HG02884 (cell line): ENCODE measurements around the gene SELENON.

Experiments
- ATAC-seq: cut with Tn5 transposase; IDR thresholded peaks from one replicate; pipeline ENCODE4 v1.9.1; 2021; ENCODE audit warnings: mild to moderate bottlenecking, moderate library complexity; ENCODE audit not compliant: unreplicated experiment

Gene SELENON

DNA sequence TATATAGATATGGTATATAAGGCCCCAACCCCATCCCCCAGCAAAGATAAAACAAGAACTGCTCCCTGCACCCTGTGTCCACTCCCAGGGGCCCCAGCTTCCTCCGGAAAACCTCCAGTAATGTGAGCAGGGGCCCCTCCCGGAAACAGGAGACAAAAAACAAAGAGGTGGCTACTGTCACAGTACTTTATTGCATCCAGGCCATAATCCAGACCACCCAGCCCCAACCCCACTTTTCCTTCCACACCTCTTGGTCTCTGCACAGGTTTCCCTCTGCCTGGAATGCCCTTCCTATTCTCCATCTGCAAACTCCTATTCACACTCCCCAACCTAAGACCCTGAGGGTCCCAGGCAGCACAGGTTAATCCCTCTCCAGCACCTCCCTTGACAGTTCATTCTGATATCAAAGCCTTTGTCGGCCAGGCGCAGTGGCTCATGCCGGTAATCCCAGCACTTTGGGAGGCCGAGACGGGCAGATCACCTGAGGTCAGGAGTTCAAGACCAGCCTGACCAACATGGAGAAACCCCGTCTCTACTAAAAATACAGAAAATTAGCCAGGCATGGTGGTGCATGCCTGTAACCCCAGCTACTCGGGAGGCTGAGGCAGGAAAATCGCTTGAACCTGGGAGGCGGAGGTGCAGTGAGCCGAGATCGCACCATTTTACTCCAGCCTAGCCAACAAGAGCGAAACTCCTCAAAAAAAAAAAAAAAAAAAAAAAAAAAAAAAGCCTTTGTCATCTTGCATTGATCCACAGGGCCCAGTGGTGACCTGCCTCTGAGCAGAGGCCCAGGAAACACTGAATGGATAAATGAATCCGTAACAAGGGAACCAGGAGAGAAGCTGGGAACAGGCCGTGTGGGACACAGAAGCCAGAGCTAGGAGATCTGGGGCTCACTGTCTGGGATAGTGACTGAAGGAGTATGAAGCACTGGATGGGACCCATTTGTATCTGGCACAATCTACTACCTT lies 61.6 kb downstream of the SELENON start:
- ATAC-seq: no peak

DNA sequence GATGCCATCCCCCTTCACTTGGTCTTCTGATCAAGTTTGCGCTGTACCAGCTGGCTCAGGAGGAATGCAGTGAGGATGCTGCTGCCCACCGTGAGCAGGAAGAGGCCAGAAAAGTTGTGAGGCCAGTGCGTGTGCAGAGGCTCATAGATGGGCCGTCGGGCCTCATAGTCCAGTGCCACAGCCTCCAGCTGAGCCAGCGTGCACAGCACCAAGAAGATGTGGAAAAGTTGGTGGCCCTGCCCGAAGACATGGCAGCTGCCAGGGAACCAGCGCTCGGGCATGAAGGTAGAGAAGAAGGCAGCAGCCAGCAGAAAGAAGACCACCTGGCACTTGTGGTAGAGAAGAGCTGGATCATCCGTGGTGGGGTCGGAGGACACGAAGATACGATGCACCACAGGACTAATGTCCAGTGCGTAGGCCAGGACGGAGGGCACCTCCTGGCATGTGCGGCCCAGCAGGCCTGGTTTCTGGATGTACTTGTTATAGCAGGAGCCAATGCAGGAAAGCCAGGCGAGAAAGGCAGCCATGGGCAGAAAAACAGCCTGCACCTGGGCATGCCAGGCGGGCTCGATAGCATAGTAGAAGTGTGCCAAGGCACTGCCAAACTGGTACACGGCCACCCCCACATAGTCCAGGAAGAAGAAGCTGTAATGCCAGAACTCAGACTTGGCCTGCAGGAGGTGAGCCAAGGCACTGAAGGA lies 62.9 kb downstream of the SELENON start:
- no peak for ATAC-seq

DNA sequence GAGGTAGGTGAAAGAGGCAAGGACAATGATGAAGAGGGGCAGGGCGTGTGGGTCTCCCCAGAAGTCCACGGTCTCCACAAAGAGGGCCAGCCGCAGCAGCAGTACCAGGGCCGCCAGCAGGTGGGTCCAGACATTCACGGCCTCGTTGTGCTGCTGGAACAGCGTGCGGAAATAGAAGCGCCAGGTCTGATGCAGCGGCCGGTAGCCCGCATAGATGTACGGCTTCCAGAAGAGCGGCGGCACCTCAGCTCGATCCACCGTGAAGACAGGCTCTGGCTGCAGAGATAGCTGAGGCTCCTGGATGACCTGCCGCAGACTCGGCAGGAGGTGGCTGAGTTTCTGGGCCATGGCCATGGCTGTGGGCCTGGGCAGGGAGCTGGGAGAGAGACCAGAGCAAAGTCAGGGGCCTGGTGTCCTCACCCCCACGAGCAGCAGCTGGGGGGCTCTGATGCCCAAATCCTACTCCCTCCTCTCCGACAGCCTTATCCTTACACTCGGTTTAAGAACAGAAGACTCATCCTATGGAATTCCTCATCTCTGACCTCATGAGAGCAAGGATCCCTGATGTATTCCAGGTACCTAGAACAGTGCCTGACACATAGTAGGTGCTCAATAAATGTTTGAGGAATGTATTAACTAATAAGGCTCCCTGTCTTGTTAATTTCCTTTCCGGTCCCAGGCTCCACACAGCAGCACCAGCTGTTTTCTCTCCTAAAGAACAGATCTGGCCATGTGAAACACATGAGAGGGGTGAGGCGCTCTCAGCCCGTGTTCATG lies 63.7 kb downstream of the SELENON start:
- no peak for ATAC-seq

DNA sequence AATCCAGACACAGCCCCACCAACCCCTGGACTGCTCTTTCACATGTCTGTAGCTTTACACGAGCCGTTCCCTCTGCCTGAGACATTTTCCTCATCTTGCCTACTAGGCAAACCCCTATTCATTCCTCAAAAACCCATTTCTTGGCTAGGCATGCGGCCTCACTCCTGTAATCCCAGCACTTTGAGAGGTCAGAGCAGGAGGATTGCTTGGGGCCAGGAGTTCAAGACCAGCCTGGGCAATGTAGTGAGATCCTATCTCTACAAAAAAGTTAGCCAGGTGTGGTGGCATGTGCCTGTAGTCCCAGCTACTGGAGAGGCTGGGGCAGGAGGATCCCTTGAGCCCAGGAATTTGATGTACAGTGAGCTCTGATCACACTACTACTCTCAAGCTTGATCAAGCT lies 64.4 kb downstream of the SELENON start:
- no peak for ATAC-seq

DNA sequence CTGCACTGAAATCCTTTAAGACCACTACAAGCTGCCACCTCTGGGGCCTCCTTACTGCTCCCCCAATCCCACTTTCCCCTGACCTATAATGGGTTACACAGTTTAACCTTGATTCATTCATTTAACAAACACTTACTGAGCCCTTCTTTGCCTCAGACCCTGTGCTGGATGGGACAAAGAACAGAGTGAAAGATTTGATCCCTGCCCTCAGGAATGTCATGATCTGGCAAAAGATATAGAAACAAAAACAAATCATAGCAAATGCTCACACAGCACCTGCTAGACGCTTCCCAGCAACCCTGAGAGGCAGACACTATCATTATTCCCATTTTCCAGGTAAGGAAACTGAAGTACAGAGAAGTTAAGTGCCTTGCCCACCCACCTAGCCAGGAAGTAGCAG lies 66.3 kb downstream of the SELENON start:
- no peak for ATAC-seq

DNA sequence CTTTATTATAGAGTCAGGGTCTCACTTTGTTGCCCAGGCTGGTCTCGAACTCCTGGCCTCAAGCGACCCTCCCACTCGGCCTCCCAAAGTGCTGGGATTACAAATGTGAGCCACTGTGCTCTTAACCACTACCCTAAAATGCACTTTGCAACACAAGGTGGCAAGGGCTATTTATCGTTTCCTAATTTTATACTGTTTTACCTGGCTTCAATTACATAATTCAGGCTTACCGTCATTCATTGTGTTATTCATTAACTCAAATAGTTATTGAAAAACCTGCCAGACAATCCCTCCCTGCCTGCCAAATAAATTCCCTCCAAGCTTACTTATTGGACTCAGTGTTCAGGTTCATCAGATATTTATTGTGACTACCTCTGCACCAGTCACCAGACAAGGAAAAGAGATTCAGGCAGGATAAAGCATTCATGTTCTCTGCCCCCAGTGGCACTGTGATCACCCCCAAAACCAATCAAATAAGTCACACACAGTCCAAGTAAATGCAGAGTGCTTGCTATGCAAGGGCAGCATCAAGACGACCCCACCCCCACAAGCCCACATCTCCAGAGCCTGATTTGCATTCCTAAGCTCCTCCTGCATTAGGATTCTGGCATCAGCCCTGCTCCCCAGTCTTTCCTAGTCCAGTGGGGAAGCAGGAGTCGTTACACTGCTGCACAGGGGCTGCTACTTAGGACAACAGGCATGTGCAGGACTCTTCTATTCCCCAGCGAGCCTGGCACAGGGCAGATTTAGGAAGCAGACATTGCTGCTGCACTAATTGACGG lies 67.4 kb downstream of the SELENON start:
- ATAC-seq: no peak
